Measurements from ENCODE around the gene MMP10.

- no peak for TF ChIP-seq CTCF (conservative IDR thresholded peaks at IDR 0.05 in 1 of 2, IDR thresholded peaks at IDR 0.05 in 1 of 2; ENCODE audit: low read depth in 1 of 2, low read length in 2 of 2)
- no peak for TF ChIP-seq EZH2 (IDR thresholded peaks at IDR 0.05; ENCODE audit: low read length, missing control alignments)
Measured at GRCh38 chr11:102734650-102735049, 45.8 kb downstream of the MMP10 start.

All from fibroblast of lung (primary cell).